SU-DHL-6 (cell line): ENCODE results near the gene COBL.

ENCODE experiments used
- H2AFZ ChIP-seq: fragments of 200-600 bp; sonication (generic); 2 replicates; pipeline ENCODE4 v1.6.1; 2014; ENCODE audit warnings: low read depth, mild to moderate bottlenecking, moderate library complexity, mixed read lengths, antibody characterized with exemption, low read length; ENCODE audit not compliant: severe bottlenecking
- H3F3A ChIP-seq: fragments of 200-600 bp; shearing (Covaris generic); 2 replicates; pipeline ENCODE4 v1.6.0; 2016; ENCODE audit warnings: antibody characterized with exemption, mild to moderate bottlenecking; ENCODE audit not compliant: insufficient read depth
- H3K27ac ChIP-seq: fragments of 200-600 bp; sonication (generic); 2 replicates; pipeline ENCODE4 v1.5.1; 2016; ENCODE audit warnings: low read depth, mild to moderate bottlenecking, low read length, moderate library complexity, mixed read lengths
- H3K27me3 ChIP-seq: fragments of 200-600 bp; sonication (generic), shearing (Covaris generic); 2 replicates; pipeline ENCODE4 v1.6.0; 2014; ENCODE audit warnings: mild to moderate bottlenecking, low read length
- H3K36me3 ChIP-seq: fragments of 200-600 bp; sonication (generic); 2 replicates; pipeline ENCODE4 v1.6.1; 2014; ENCODE audit warnings: mild to moderate bottlenecking, low read length, mixed read lengths
- H3K4me2 ChIP-seq: fragments of 300-600, 200-600 bp; shearing (Covaris generic), sonication (generic); 2 replicates; pipeline ENCODE4 v1.6.0; 2014; ENCODE audit warnings: low read length, low read depth, mild to moderate bottlenecking; ENCODE audit not compliant: poor library complexity, severe bottlenecking
- H3K4me3 ChIP-seq: fragments of 200-600 bp; sonication (generic); 2 replicates; pipeline ENCODE4 v1.5.1; 2014; ENCODE audit warnings: antibody characterized with exemption, low read length, mild to moderate bottlenecking, mixed read lengths; ENCODE audit not compliant: insufficient read depth, poor library complexity, severe bottlenecking
- H3K79me2 ChIP-seq: fragments of 200-600 bp; sonication (generic); 2 replicates; pipeline ENCODE4 v1.6.1; 2014; ENCODE audit warnings: mild to moderate bottlenecking, low read length, moderate library complexity; ENCODE audit not compliant: insufficient read depth
- H3K9ac ChIP-seq: fragments of 200-600 bp; sonication (generic); 2 replicates; pipeline ENCODE4 v1.7.0; 2014; ENCODE audit warnings: mild to moderate bottlenecking, low read length
- H3K9me2 ChIP-seq: fragments of 200-600 bp; sonication (generic); replicated peaks from 2 replicates; pipeline ENCODE4 v1.6.1; 2014; ENCODE audit warnings: low read length; ENCODE audit not compliant: insufficient read depth
- H3K9me3 ChIP-seq: fragments of 200-600 bp; sonication (generic); 2 replicates; pipeline ENCODE4 v1.6.1; 2014; ENCODE audit warnings: low read length, mixed read lengths; ENCODE audit not compliant: insufficient read depth
- H4K20me1 ChIP-seq: fragments of 200-600 bp; sonication (generic); 2 replicates; pipeline ENCODE4 v1.6.1; 2014; ENCODE audit warnings: low read depth, mild to moderate bottlenecking, antibody characterized with exemption, low read length, moderate library complexity, mixed read lengths
- EZH2phosphoT487 ChIP-seq: fragments of 200-600 bp; sonication (generic), shearing (Covaris generic); conservative IDR thresholded peaks from 2 replicates; pipeline ENCODE4 v1.6.1; 2018; ENCODE audit warnings: mild to moderate bottlenecking, antibody characterized with exemption, low read length, moderate library complexity, mixed read lengths
- TF ChIP-seq, protein P1 (sequence below): fragments of 200-600 bp; sonication (generic); IDR thresholded peaks from one replicate; pipeline ENCODE4 v1.5.1; 2017; ENCODE audit warnings: antibody characterized with exemption, mild to moderate bottlenecking, low read length, moderate library complexity; ENCODE audit not compliant: insufficient read depth, poor library complexity, severe bottlenecking

The COBL gene

DNA sequence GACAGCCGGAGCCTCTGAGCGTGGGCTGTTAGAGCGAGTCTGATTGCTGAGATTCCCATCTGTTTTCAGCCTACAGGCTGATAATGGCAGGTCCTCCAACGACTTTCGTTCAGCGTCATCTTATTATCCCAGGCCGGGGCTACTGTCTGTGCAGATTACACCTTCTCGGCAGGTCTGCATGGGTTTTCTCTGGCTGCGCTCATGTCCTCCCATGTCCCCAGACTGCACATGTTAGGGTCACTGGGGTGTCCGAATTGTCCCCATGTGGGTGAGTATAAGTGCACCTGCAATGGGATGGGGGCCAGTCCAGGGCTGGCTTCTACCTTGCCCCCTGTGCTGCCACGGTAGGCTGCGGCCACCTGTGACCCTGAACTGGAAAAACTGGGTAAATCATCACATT is 257.8 kb downstream of the COBL start:
- TF ChIP-seq, protein P1, sequence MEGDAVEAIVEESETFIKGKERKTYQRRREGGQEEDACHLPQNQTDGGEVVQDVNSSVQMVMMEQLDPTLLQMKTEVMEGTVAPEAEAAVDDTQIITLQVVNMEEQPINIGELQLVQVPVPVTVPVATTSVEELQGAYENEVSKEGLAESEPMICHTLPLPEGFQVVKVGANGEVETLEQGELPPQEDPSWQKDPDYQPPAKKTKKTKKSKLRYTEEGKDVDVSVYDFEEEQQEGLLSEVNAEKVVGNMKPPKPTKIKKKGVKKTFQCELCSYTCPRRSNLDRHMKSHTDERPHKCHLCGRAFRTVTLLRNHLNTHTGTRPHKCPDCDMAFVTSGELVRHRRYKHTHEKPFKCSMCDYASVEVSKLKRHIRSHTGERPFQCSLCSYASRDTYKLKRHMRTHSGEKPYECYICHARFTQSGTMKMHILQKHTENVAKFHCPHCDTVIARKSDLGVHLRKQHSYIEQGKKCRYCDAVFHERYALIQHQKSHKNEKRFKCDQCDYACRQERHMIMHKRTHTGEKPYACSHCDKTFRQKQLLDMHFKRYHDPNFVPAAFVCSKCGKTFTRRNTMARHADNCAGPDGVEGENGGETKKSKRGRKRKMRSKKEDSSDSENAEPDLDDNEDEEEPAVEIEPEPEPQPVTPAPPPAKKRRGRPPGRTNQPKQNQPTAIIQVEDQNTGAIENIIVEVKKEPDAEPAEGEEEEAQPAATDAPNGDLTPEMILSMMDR = no peak
- no peak for TF ChIP-seq EZH2phosphoT487

DNA sequence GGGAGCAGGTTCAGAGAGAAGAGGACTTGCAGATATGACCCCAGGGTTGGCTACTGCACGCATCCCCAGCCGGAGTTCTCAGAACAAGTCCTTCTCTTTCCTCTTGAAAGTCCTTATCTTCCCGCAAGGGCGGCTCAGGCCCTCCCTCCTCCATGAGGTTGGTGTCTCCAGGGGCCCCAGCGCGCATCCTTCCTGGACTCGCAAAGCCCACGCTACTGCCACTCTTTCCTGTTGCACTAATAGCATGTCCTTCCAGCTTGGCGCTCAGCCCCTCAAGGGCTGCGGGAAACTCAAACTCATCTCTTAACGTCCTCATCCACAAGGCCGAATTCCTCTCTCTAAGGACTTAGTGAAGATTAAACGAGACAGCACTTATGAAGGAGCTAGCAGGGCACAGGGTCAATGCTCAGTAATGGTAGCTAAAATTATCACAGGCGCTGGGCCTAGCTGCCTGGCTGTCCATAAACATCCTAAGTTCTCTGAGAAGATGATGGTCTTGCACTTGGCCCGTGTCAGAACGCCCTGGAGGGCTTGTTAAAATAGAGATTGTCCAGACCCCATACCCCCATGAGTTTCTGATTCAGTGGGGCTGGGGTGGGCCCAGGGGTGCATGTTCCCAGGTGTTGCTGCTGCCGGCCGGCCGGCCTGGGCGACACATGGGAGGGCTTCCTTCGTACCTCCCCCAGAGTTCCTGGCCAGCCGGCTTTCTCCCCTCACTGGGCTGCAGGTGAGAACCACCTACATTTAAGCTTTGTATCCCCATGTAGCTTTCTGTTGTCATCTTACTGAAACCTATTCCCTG is 261.4 kb downstream of the COBL start:
- H4K20me1 ChIP-seq = no peaks in the 10 kb centered on the region
- no peaks in the 10 kb centered on the region for H3K79me2 ChIP-seq

More for the DNA sequence above, 257.8 kb downstream of the COBL start:
- H3K9ac ChIP-seq = no peak overlapping the region
- no peak overlapping the region for H3K27ac ChIP-seq
- H3K4me3 ChIP-seq = no peak overlapping the region
- no peaks in the 10 kb centered on the region for H3K36me3 ChIP-seq
- no peaks in the 10 kb centered on the region for H4K20me1 ChIP-seq
- no peaks in the 10 kb centered on the region for H3K9me2 ChIP-seq
- no peak overlapping the region for H3K4me2 ChIP-seq
- H2AFZ ChIP-seq = no peak overlapping the region
- H3K27me3 ChIP-seq = no peaks in the 10 kb centered on the region
- H3K9me3 ChIP-seq = no peaks in the 10 kb centered on the region
- no peaks in the 10 kb centered on the region for H3F3A ChIP-seq
- H3K79me2 ChIP-seq = no peaks in the 10 kb centered on the region

DNA sequence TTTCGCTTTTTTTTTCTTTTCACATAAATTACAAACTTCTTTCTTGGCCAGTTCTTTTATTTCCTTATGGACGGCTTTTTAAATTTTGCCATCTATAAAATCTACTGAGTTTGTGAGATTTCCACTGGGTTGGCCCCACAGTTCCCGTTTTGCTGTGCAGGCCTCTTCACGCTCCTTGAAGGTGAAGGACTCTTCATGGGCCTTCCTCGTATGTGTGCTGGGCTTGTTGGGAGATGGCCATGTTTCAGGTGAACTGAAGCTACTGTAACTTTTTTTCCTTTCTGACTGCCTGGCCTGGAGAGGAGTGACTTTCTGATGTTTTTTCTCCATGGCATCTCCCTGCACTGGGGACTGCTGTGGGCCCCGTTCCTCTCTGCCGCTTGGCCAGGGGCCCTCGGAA is 262.4 kb downstream of the COBL start:
- H3F3A ChIP-seq = no peaks in the 10 kb centered on the region
- TF ChIP-seq, protein P1 = no peak
- no peak for TF ChIP-seq EZH2phosphoT487
- H3K36me3 ChIP-seq = no peaks in the 10 kb centered on the region
- no peaks in the 10 kb centered on the region for H3K9me3 ChIP-seq
- H3K79me2 ChIP-seq = no peaks in the 10 kb centered on the region
- no peak overlapping the region for H3K4me3 ChIP-seq
- no peaks in the 10 kb centered on the region for H3K9me2 ChIP-seq
- H3K4me2 ChIP-seq = no peak overlapping the region
- no peak overlapping the region for H3K9ac ChIP-seq
- H3K27ac ChIP-seq = no peak overlapping the region
- no peaks in the 10 kb centered on the region for H3K27me3 ChIP-seq
- H4K20me1 ChIP-seq = no peaks in the 10 kb centered on the region
- H2AFZ ChIP-seq = no peak overlapping the region

More for the DNA sequence above, 261.4 kb downstream of the COBL start:
- Histone ChIP-seq H3K9ac (no peak overlapping the region), H3K36me3 (no peaks in the 10 kb centered on the region), H3K4me3 (no peak overlapping the region), H3K27me3 (no peaks in the 10 kb centered on the region), H3K4me2 (no peak overlapping the region), H3K27ac (no peak overlapping the region), H2AFZ (no peak overlapping the region), H3F3A (no peaks in the 10 kb centered on the region), H3K9me3 (no peaks in the 10 kb centered on the region), H3K9me2 (no peaks in the 10 kb centered on the region)
- TF ChIP-seq, protein P1 = no peak
- no peak for TF ChIP-seq EZH2phosphoT487
